Endothelial cell of umbilical vein (primary cell): ENCODE data around the gene TTC13. TPM values are rescaled to one million over a fixed set of nuclear protein-coding genes. Genes with fewer than 3 reads are reported as not detected.

Experiments used
- BruUV-seq: library from RNA; stranded (reverse); fragments of 400-500 nt; replicated peaks from 2 replicates; lab custom pipeline; 2021; lab: Mats Ljungman, UMichigan
- CTCF ChIA-PET: fragments of 300-600, 350-600 bp; sonication (Branson Sonifier 250); formaldehyde crosslinking; loops from one replicate; lab custom pipeline; 2021; ENCODE audit warnings: antibody characterized with exemption, inconsistent platforms; lab: Charles Lee
- POLR2A ChIA-PET: fragments of 300-600, 350-600 bp; sonication (Branson Sonifier 250); formaldehyde crosslinking; loops from one replicate; lab custom pipeline; 2021; ENCODE audit warnings: antibody characterized with exemption, inconsistent platforms; lab: Charles Lee
- DNase-seq: peaks from one replicate; pipeline ENCODE4 v3.0.0-alpha.2; 2011; ENCODE audit warnings: low read depth, low spot score
- FAIRE-seq: peaks from 2 replicates; lab custom pipeline; 2011; peaks lifted over from hg19 to GRCh38; lab: Jason Lieb, UNC
- H2AFZ ChIP-seq: 2 replicates; pipeline ENCODE4 v1.6.0; 2012; ENCODE audit warnings: low read depth, low read length, control low read depth, inconsistent platforms
- H3K27ac ChIP-seq: 2 replicates; pipeline ENCODE4 v1.5.1; 2011; ENCODE audit warnings: low read depth, mild to moderate bottlenecking, control low read depth, low read length, moderate library complexity; ENCODE audit not compliant: insufficient read depth
- H3K27me3 ChIP-seq, 2 experiments: 2 replicates each; pipeline versions ENCODE4 v1.6.0 to v1.6.1; 2011; ENCODE audit warnings: low read length in 2 of 2, mixed read lengths in 1 of 2; ENCODE audit not compliant: control insufficient read depth in 2 of 2, insufficient read depth in 2 of 2
- H3K36me3 ChIP-seq, 2 experiments: 2 replicates in 1 of 2; 3 replicates in 1 of 2; pipeline ENCODE4 v1.5.1; 2011; ENCODE audit warnings: low read length in 2 of 2, mild to moderate bottlenecking in 1 of 2, moderate library complexity in 1 of 2; ENCODE audit not compliant: control insufficient read depth in 2 of 2, insufficient read depth in 2 of 2; ENCODE audit errors: extremely low read depth in 1 of 2
- H3K4me1 ChIP-seq: 3 replicates; pipeline ENCODE4 v1.5.1; 2011; ENCODE audit warnings: mild to moderate bottlenecking, low read length; ENCODE audit not compliant: control insufficient read depth, insufficient read depth; ENCODE audit errors: extremely low read depth
- H3K4me2 ChIP-seq: 2 replicates; pipeline ENCODE4 v1.6.1; 2011; ENCODE audit warnings: low read length, control low read depth, mixed read lengths; ENCODE audit not compliant: insufficient read depth
- H3K4me3 ChIP-seq, 3 experiments: fragments of 200-600 bp in 1 of 3; sonication (generic), shearing (Covaris generic) in 1 of 3; replicated peaks in 1 of 3; 2 replicates each; pipeline ENCODE4 v1.5.1; 2011 to 2016; ENCODE audit warnings: control low read depth in 3 of 3, low read length in 3 of 3, mild to moderate bottlenecking in 2 of 3, inconsistent platforms in 1 of 3, low read depth in 1 of 3, moderate library complexity in 1 of 3; ENCODE audit not compliant: insufficient read depth in 1 of 3
- H3K79me2 ChIP-seq: 2 replicates; pipeline ENCODE4 v1.6.0; 2012; ENCODE audit warnings: low read length, inconsistent platforms; ENCODE audit not compliant: control insufficient read depth, insufficient read depth
- H3K9ac ChIP-seq: replicated peaks from 2 replicates; pipeline ENCODE3; 2011; ENCODE audit warnings: low read length, control low read depth; ENCODE audit not compliant: insufficient read depth; ENCODE audit errors: extremely low read depth
- H3K9me1 ChIP-seq: replicated peaks from 3 replicates; pipeline ENCODE4 v1.6.0; 2011; ENCODE audit warnings: mild to moderate bottlenecking, low read length; ENCODE audit not compliant: control insufficient read depth, insufficient read depth; ENCODE audit errors: extremely low read depth
- H3K9me3 ChIP-seq: replicated peaks from 2 replicates; pipeline ENCODE4 v1.5.1; 2012; ENCODE audit warnings: low read length, inconsistent platforms; ENCODE audit not compliant: control insufficient read depth, insufficient read depth
- H4K20me1 ChIP-seq: replicated peaks from 2 replicates; pipeline ENCODE3; 2011; ENCODE audit warnings: mild to moderate bottlenecking, low read length; ENCODE audit not compliant: control insufficient read depth, insufficient read depth; ENCODE audit errors: extremely low read depth
- CTCF ChIP-seq, 2 donors: IDR thresholded peaks; 1 replicate in 1 of 2; 2 replicates in 1 of 2; pipeline ENCODE4 v1.5.1; 2011; ENCODE audit warnings: low read length in 2 of 2, mild to moderate bottlenecking in 2 of 2, moderate library complexity in 2 of 2, control low read depth in 1 of 2, inconsistent platforms in 1 of 2, low read depth in 1 of 2; ENCODE audit not compliant: insufficient read depth in 1 of 2; ENCODE audit errors: extremely low read depth in 1 of 2
- EZH2 ChIP-seq: IDR thresholded peaks from 2 replicates; pipeline ENCODE4 v1.6.1; 2012; ENCODE audit warnings: borderline replicate concordance, low read depth, mild to moderate bottlenecking, moderate library complexity, low read length, inconsistent platforms; ENCODE audit not compliant: severe bottlenecking
- FOS ChIP-seq: IDR thresholded peaks from 2 replicates; pipeline ENCODE4 v1.6.1; 2011; ENCODE audit warnings: mild to moderate bottlenecking, low read length, moderate library complexity, borderline replicate concordance; ENCODE audit not compliant: insufficient read depth
- GATA2 ChIP-seq: IDR thresholded peaks from 2 replicates; pipeline ENCODE4 v1.7.0; 2011; ENCODE audit warnings: low read depth, mild to moderate bottlenecking, moderate library complexity, mixed read lengths, low read length; ENCODE audit not compliant: insufficient read length, insufficient read depth
- JUN ChIP-seq: IDR thresholded peaks from 2 replicates; pipeline ENCODE4 v1.6.1; 2011; ENCODE audit warnings: borderline replicate concordance, low read depth; ENCODE audit not compliant: insufficient read length, insufficient read depth
- MYC ChIP-seq: IDR thresholded peaks from one replicate; pipeline ENCODE4 v1.6.1; 2011; ENCODE audit warnings: mild to moderate bottlenecking, low read depth, low read length
- POLR2A ChIP-seq: IDR thresholded peaks from 2 replicates; pipeline ENCODE4 v1.6.1; 2012; ENCODE audit warnings: low read depth, mild to moderate bottlenecking, control low read depth, low read length
- POLR2AphosphoS5 ChIP-seq: IDR thresholded peaks from 2 replicates; pipeline ENCODE4 v1.6.1; 2012; ENCODE audit warnings: low read depth, mild to moderate bottlenecking, control low read depth, low read length, moderate library complexity; ENCODE audit not compliant: insufficient read depth
- dilution Hi-C: fragments of 300-500 bp; cut with MboI; formaldehyde crosslinking; loops from one replicate; pipeline ENCODE4 v1.15.0; 2019; ENCODE audit warnings: low sequenced_read_pairs; ENCODE audit not compliant: extremely low pct_ligation_motif_present
- intact Hi-C: fragments of 100-400 bp; cut with micrococcal nuclease; formaldehyde crosslinking; loops from one replicate; pipeline ENCODE4 v1.10.0; 2022
- polyA plus RNA-seq, 4 experiments: library from polyadenylated mRNA; depleted of rRNA in 3 of 4; stranded (reverse) in 3 of 4; unstranded in 1 of 4; fragments of >200 nt; gene quantifications; 2 replicates each; pipeline versions ENCODE4 v1.2.1 to v1.2.3, GENCODE V29; 2011 to 2012; ENCODE audit warnings: missing spikeins in 1 of 4
- total RNA-seq: library from RNA; stranded (reverse); gene quantifications from 2 replicates; pipeline ENCODE4 v1.2.3, GENCODE V29; 2021
- TF ChIP-seq, protein P1 (sequence below): IDR thresholded peaks from 2 replicates; pipeline ENCODE4 v1.6.1; 2011; ENCODE audit not compliant: insufficient read depth, insufficient read length

Gene TTC13
- total and polyA plus RNA-seq, 2 donors (not counting 3 experiments of a cell fraction or from before 2014, with no cell fraction given): 8.8 to 23.9 TPM

- Histone ChIP-seq H3K27ac (no peak overlapping the region), H4K20me1 (no peaks in the 10 kb centered on the region), H3K36me3 (no peaks in the 10 kb centered on the region), H3K27me3 (no peaks in the 10 kb centered on the region), H3K4me2 (no peak overlapping the region), H3K9me3 (no peaks in the 10 kb centered on the region), H2AFZ (no peak overlapping the region), H3K4me1 (peaks cover 7% of the 10 kb centered on the region), H3K9ac (no peak overlapping the region), H3K9me1 (no peaks in the 10 kb centered on the region), H3K79me2 (peaks cover 4% of the 10 kb centered on the region), H3K4me3 (no peak overlapping the region)
- TF ChIP-seq POLR2A (no peak), MYC (no peak), GATA2 (no peak), CTCF (IDR thresholded peaks at IDR 0.05; ENCODE audit: extremely low read depth in 1 of 2, insufficient read depth in 1 of 2, low read depth in 1 of 2, low read length in 2 of 2) (no peak), POLR2AphosphoS5 (no peak), FOS (no peak), JUN (no peak), EZH2 (no peak)
- TF ChIP-seq, protein P1, sequence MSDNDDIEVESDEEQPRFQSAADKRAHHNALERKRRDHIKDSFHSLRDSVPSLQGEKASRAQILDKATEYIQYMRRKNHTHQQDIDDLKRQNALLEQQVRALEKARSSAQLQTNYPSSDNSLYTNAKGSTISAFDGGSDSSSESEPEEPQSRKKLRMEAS: no peak
- BruUV-seq: no TSS peak
- FAIRE-seq (no peak), DNase-seq (no peak)
- POLR2A ChIA-PET: no interaction called here
- intact Hi-C loops: loop anchor here (10.0 kb wide), 1 partner anchor 634 kb away; no protein-coding TSS in a partner anchor
- dilution Hi-C loops: no loop called here
- CTCF ChIA-PET: interaction anchor here (1.4 kb wide), 1 partner anchor 19 kb away, joined by 5 read pairs; no protein-coding TSS in a partner anchor
Observed at GRCh38 chr1:230970432-230970831, 8.2 kb downstream of the TTC13 start.
